ENCODE data around the gene NYNRIN.
A peak's percentile ranks its signal among the peaks of the same experiment; 100 is the strongest.

Gene NYNRIN

DNA sequence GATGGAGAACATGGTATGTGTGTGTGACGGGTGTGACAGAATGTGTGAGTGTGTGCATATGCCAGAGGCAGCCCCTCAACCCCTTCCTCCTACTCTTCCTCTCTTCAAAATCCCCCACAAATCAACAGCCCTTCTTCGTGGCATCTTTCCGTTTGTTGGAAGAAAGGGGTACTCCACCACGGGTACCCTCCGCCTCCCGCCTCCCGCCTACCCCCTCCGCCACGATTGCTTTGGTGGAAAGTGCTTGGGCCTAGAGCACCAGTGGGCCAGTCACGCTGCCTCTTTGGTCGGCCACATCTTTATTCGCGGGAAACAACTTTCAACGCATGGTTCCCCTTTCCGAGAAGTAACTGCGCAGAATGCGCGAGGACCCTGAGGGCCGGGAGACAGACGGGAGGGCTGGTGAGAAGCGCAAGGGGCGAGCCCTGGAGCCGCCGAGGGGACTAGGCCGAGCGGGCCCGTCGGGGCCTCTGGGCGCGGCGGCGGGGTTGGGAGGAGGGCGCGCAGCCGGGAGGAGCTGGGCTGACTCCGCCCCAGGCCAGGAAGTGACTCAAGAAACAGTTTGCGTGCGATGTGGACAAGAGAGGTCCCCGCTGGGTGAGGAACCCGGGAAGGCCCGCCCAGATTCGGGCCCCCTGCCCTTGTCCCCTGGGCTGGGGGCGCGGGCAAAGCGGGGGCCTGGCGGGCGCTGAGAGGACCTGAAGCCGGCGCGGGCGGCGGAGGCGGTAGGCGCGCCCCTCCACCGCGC lies 30.8 kb downstream of the NYNRIN start, which contains the start of the genes CBLN3 and KHNYN:
CBLN3 (minus strand) TSS at position 274 of the 748 bp plus-strand sequence. CDS start 614 bp downstream, outside the sequence.
KHNYN (plus strand) TSS at position 560 of the 748 bp plus-strand sequence. CDS start 777 bp downstream, outside the sequence.
- Histone ChIP-seq H3F3A (ENCODE audit: insufficient read depth, low read length) (no peaks in the 10 kb centered on the region), H4K20me1 (ENCODE audit: insufficient read depth, low read length) (no peaks in the 10 kb centered on the region), H3K9me3 (ENCODE audit: low read length) (no peaks in the 10 kb centered on the region), H3K4me2 (ENCODE audit: low read length) (peak within 1 kb of the TSS; percentile 84), H2AFZ (ENCODE audit: low read length) (no peak within 1 kb of the TSS), H3K27ac (ENCODE audit: low read depth, low read length, poor library complexity, severe bottlenecking) (peak within 1 kb of the TSS; percentile 86), H3K79me2 (ENCODE audit: insufficient read depth, low read length) (no peaks in the 10 kb centered on the region), H3K27me3 (ENCODE audit: insufficient read depth, low read length) (no peaks in the 10 kb centered on the region), H3K9ac (ENCODE audit: low read length) (peak within 1 kb of the TSS; percentile 80), H3K4me3 (ENCODE audit: low read depth, low read length, poor library complexity, severe bottlenecking) (peak within 1 kb of the TSS; percentile 76), H3K36me3 (ENCODE audit: insufficient read depth, low read length) (peaks cover 22% of the 10 kb centered on the region), H3K4me1 (ENCODE audit: insufficient read depth, low read length, severe bottlenecking) (peaks cover 40% of the 10 kb centered on the region), H3K9me2 (ENCODE audit: low read depth, low read length) (no peaks in the 10 kb centered on the region)
- TF ChIP-seq EZH2 (IDR thresholded peaks at IDR 0.05; ENCODE audit: borderline replicate concordance, low read length): no peak
- TF ChIP-seq, protein P1, sequence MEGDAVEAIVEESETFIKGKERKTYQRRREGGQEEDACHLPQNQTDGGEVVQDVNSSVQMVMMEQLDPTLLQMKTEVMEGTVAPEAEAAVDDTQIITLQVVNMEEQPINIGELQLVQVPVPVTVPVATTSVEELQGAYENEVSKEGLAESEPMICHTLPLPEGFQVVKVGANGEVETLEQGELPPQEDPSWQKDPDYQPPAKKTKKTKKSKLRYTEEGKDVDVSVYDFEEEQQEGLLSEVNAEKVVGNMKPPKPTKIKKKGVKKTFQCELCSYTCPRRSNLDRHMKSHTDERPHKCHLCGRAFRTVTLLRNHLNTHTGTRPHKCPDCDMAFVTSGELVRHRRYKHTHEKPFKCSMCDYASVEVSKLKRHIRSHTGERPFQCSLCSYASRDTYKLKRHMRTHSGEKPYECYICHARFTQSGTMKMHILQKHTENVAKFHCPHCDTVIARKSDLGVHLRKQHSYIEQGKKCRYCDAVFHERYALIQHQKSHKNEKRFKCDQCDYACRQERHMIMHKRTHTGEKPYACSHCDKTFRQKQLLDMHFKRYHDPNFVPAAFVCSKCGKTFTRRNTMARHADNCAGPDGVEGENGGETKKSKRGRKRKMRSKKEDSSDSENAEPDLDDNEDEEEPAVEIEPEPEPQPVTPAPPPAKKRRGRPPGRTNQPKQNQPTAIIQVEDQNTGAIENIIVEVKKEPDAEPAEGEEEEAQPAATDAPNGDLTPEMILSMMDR (IDR thresholded peaks at IDR 0.05; ENCODE audit: low read length): no peak

DNA sequence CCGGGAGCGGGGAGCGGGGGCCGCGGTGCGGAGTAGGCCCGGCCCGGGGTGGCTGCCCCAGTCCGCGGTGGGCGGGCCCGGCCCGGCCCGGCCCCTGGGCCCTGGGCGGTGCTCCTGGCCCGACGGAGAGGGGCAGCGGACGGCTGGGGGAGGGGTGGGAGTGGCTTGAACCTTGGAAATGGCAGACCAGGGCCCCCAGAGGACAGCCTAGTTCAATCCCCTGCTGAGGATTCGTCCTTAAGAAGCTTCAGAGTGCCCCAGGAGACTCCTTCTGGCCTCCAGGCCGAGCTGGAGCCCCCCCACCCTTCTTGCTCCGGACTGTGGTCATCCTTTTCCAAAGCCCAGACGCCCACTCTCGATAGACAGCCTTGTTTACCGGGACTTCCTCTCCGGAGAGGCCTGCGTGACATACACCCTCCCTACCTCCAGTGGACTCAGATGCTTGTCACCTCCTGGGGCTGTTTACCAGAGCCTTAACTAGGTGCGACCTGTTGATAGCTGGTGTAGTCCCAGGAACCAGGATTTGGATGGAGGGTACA lies 31.4 kb downstream of the NYNRIN start:
- no peak for TF ChIP-seq EZH2 (IDR thresholded peaks at IDR 0.05; ENCODE audit: borderline replicate concordance, low read length)
- TF ChIP-seq, protein P1 (IDR thresholded peaks at IDR 0.05; ENCODE audit: low read length): no peak
- Histone ChIP-seq H3K27ac (ENCODE audit: low read depth, low read length, poor library complexity, severe bottlenecking) (peak overlapping the region; percentile 86), H2AFZ (ENCODE audit: low read length) (no peak overlapping the region)

DNA sequence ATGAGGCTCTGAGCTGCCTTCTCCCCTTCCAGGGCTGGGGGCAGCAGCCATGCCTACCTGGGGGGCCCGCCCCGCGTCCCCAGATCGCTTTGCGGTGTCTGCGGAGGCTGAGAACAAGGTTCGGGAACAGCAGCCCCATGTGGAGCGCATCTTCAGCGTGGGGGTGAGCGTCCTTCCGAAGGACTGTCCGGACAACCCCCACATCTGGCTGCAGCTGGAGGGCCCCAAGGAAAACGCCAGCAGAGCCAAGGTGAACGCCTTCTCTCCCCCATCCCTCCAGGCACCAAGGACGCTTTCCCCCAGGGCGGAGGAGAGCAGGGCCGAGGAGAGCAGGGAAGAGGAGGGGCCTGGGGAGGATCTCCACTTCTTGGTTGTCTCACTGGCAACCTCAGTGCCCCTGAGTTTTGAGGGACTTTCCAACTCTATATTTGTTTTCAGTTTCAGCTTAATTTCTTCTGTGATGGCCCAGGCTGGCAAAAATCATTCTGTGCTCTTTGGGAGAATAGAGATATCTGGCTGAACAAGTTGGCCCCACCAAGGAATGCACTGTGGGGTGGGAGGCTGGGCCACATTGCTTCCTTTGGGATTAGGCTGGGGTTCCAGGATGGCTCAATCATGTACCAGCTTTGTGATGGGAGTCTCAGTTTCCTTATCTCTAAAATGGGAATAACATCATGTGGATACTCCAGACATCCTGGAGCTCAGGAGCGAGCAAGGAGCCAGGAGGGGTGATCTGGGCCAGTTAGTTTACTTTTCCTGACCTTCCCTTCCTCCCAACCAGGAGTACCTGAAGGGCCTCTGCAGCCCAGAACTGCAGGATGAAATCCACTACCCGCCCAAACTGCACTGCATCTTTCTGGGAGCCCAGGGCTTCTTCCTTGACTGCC lies 32.1 kb downstream of the NYNRIN start:
- H3K9me2 ChIP-seq (ENCODE audit: low read depth, low read length): no peaks in the 10 kb centered on the region
- TF ChIP-seq, protein P1 (IDR thresholded peaks at IDR 0.05; ENCODE audit: low read length): no peak
- TF ChIP-seq EZH2 (IDR thresholded peaks at IDR 0.05; ENCODE audit: borderline replicate concordance, low read length): no peak
- peaks cover 28% of the 10 kb centered on the region for H3K36me3 ChIP-seq (ENCODE audit: insufficient read depth, low read length)
- H4K20me1 ChIP-seq (ENCODE audit: insufficient read depth, low read length): no peaks in the 10 kb centered on the region
- no peak overlapping the region for H2AFZ ChIP-seq (ENCODE audit: low read length)
- H3K27me3 ChIP-seq (ENCODE audit: insufficient read depth, low read length): no peaks in the 10 kb centered on the region
- no peaks in the 10 kb centered on the region for H3K9me3 ChIP-seq (ENCODE audit: low read length)
- peak overlapping the region; percentile 84 for H3K4me2 ChIP-seq (ENCODE audit: low read length)
- H3K4me1 ChIP-seq (ENCODE audit: insufficient read depth, low read length, severe bottlenecking): peaks cover 29% of the 10 kb centered on the region
- no peaks in the 10 kb centered on the region for H3K79me2 ChIP-seq (ENCODE audit: insufficient read depth, low read length)
- H3K27ac ChIP-seq (ENCODE audit: low read depth, low read length, poor library complexity, severe bottlenecking): peak overlapping the region; percentile 86
- peak overlapping the region; percentile 80 for H3K9ac ChIP-seq (ENCODE audit: low read length)
- peak overlapping the region; percentile 76 for H3K4me3 ChIP-seq (ENCODE audit: low read depth, low read length, poor library complexity, severe bottlenecking)
- no peaks in the 10 kb centered on the region for H3F3A ChIP-seq (ENCODE audit: insufficient read depth, low read length)

More for the DNA sequence above, 31.4 kb downstream of the NYNRIN start:
- H4K20me1 ChIP-seq (ENCODE audit: insufficient read depth, low read length): no peaks in the 10 kb centered on the region
- peak overlapping the region; percentile 80 for H3K9ac ChIP-seq (ENCODE audit: low read length)
- no peaks in the 10 kb centered on the region for H3K9me2 ChIP-seq (ENCODE audit: low read depth, low read length)
- H3K4me1 ChIP-seq (ENCODE audit: insufficient read depth, low read length, severe bottlenecking): peaks cover 35% of the 10 kb centered on the region
- peaks cover 22% of the 10 kb centered on the region for H3K36me3 ChIP-seq (ENCODE audit: insufficient read depth, low read length)
- peak overlapping the region; percentile 84 for H3K4me2 ChIP-seq (ENCODE audit: low read length)
- H3K79me2 ChIP-seq (ENCODE audit: insufficient read depth, low read length): no peaks in the 10 kb centered on the region
- H3K9me3 ChIP-seq (ENCODE audit: low read length): no peaks in the 10 kb centered on the region
- H3K4me3 ChIP-seq (ENCODE audit: low read depth, low read length, poor library complexity, severe bottlenecking): peak overlapping the region; percentile 76
- H3K27me3 ChIP-seq (ENCODE audit: insufficient read depth, low read length): no peaks in the 10 kb centered on the region
- H3F3A ChIP-seq (ENCODE audit: insufficient read depth, low read length): no peaks in the 10 kb centered on the region
